HFF-Myc (cell line): Measurements from ENCODE around the gene RERE.

Experiments
- DNase-seq: peaks from one replicate; pipeline ENCODE4 v3.0.0-alpha.2; 2011; ENCODE audit warnings: low read depth; ENCODE audit errors: extremely low read depth
- H3K4me3 ChIP-seq: replicated peaks from 2 replicates; pipeline ENCODE4 v1.5.1; 2011; ENCODE audit warnings: low read depth, mild to moderate bottlenecking, control low read depth, low read length
- TF ChIP-seq, protein P1 (sequence below): IDR thresholded peaks from 2 replicates; pipeline ENCODE4 v1.5.1; 2012; ENCODE audit warnings: mild to moderate bottlenecking, low read depth, low read length, control low read depth; ENCODE audit errors: missing control alignments

RERE gene

DNA sequence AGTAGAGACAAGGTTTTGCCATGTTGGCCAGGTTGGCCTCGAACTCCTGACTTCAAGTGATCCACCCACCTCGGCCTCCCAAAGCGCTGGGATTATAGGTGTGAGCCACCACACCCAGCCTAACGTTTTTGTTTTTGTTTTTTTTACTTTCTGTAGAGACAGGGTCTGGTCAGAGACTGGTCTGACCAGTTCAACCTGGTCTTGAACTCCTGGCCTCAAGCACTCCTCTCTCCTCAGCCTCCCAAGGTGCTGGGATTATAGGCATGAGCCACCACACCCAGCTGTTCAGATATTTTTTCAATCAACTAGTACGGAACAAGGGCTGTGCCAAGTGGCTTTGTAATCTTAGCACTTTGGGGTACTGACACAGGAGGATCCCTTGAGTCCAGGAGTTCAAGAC is 209.5 kb downstream of the RERE start:
- TF ChIP-seq, protein P1, sequence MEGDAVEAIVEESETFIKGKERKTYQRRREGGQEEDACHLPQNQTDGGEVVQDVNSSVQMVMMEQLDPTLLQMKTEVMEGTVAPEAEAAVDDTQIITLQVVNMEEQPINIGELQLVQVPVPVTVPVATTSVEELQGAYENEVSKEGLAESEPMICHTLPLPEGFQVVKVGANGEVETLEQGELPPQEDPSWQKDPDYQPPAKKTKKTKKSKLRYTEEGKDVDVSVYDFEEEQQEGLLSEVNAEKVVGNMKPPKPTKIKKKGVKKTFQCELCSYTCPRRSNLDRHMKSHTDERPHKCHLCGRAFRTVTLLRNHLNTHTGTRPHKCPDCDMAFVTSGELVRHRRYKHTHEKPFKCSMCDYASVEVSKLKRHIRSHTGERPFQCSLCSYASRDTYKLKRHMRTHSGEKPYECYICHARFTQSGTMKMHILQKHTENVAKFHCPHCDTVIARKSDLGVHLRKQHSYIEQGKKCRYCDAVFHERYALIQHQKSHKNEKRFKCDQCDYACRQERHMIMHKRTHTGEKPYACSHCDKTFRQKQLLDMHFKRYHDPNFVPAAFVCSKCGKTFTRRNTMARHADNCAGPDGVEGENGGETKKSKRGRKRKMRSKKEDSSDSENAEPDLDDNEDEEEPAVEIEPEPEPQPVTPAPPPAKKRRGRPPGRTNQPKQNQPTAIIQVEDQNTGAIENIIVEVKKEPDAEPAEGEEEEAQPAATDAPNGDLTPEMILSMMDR: no peak
- no peak overlapping the region for H3K4me3 ChIP-seq
- no peak for DNase-seq

DNA sequence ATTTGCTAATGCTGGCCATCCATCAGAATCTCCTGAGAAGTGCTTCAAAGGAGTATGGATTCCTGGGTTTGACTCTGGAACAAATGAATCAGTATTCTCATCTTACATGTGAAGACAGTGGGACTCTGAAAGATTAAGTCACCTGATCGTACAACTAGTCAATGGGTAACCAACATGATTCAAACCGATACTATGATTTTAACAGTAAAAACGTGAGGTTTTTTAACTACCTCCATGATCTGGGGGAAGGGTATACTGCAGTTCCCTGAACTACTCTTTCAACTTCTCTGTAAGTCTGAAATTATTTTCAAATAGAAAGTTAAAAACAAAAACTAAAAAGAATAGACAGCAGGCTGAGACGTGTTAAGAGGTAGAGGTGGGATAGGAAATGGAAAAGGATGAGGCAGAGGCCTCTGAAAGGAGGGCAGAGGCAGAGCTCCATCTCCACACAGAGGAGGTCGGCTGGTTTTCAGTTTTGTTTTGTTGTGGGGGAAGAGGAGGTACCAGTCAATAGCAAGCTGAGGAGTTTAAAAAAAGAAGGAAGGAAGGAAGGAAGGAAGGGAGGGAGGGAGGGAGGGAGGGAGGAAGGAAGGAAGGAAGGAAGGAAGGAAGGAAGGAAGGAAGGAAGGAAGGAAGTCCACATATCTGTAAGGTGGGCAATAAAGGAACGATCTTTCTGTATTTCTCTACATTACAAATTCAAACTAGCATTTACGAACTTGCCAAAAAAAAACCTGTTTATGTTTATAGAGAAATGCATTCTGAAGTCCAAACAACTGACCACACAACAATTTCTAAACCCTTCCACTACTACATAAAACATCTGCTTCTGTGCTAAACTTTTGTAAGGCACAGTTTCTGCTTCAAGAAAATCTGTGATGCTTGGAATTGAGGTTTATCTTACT is 213.1 kb downstream of the RERE start:
- H3K4me3 ChIP-seq: no peak overlapping the region
- no peak for DNase-seq

DNA sequence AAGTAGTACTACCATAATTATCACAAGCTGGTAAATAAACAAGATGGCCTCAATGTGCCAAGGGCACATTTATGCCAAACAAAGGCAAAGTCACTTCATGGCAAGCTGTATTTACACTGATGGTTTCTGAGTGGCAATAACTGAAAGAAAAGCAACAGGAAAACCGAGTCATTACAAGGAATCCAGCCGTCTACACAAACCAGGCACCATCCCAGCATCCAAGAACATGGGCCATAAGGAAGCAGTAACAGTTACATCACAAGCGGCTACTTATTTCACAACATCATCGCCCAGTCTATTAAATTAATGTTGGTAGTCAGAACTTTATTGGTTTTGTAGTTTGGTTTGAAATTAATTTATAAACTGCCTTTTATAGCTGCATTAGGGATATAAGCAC is 214.2 kb downstream of the RERE start:
- TF ChIP-seq, protein P1: no peak
- DNase-seq: no peak

More for the DNA sequence above, 213.1 kb downstream of the RERE start:
- TF ChIP-seq, protein P1: no peak

DNA sequence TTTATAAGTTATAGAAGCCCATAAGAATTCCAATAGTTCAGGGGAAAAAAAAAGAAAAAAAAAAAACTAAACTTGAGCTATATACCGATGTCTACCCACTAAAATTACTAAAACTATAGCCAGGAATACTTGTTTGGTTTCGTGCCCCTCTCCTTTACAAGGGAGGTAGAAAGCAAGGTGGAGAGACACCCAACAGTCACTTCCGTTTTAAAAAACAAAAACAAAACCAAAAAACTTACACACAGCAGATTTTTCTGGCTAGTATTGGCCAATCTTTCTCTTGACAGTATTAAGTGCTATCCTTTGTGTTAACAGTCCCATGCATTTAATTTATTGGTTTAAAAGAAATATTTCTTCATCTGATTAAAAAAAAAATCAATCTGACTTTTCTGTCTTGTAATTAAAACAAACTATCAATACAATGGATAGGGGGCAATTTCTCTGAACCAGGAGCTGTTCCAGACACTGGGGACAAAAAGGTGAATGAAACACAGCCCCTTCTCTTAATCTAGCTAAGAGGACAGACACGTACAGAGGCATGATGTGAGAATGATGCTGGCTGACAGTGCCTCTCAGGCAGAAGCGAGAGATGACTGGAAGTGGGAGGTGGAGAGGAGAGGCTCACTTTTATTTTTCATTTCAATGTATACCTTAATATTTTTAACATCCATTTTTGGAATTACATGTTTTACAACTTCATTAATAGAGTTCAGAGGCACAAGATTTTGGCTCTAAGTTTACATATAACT is 214.8 kb downstream of the RERE start:
- DNase-seq: no peak
- H3K4me3 ChIP-seq: no peak overlapping the region
- TF ChIP-seq, protein P1: no peak

More for the DNA sequence above, 214.2 kb downstream of the RERE start:
- H3K4me3 ChIP-seq: no peak overlapping the region

DNA sequence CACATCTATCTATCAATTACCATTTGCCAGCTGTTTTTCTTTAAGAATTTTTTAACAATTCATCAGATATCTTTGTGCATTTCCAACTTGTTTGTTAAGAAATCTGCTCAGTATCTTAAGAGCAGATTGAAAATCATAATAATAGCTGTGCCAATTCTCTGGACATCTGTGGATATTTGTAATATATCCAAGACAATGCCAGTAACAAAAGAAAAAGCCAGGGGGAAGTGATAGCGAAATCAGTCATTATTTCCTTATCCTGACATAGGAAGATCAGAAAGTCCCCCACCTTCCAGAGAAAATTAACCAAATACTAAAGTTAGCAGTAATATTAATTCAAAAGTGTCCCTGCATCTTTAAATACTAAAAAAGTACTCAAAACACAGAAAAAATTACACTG is 217.1 kb downstream of the RERE start:
- H3K4me3 ChIP-seq: no peak overlapping the region
- TF ChIP-seq, protein P1: no peak
- DNase-seq: no peak

DNA sequence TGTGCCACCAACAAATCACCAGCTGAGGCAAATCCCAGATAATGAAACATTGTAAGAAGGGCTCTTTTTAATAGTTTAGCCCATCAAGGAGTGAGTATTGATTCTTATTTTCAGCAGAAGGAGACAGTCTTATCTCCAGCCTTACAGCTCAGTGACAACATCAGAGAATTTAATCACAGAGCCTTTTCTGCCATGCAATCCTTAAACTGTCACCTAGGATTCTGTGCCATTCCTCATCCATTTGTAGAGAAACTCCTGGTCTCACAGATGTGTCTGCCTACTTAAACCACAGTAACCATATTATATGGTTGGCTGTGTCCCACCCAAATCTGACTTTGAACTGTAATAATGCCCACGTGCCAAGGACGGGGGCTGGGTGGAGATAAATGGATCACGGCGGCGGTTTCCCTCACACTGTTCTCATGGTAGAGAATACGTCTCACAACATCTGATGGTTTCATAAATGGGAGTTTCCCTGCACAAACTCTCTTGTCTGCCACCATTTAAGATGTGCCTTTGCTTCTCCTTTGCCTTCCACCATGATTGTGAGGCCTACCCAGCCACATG is 217.7 kb downstream of the RERE start:
- no peak for DNase-seq
- TF ChIP-seq, protein P1: no peak
- H3K4me3 ChIP-seq: no peak overlapping the region
